Measurements from ENCODE around the gene SORCS2.

Gene SORCS2

GRCh38 chr4:7499661-7500060 lies 307.3 kb downstream of the SORCS2 start:
- POLR2A ChIA-PET (ENCODE audit: low non-redundant PET): no interaction called here
- H3K27ac ChIP-seq: no peak overlapping the region
- TF ChIP-seq, protein P1, sequence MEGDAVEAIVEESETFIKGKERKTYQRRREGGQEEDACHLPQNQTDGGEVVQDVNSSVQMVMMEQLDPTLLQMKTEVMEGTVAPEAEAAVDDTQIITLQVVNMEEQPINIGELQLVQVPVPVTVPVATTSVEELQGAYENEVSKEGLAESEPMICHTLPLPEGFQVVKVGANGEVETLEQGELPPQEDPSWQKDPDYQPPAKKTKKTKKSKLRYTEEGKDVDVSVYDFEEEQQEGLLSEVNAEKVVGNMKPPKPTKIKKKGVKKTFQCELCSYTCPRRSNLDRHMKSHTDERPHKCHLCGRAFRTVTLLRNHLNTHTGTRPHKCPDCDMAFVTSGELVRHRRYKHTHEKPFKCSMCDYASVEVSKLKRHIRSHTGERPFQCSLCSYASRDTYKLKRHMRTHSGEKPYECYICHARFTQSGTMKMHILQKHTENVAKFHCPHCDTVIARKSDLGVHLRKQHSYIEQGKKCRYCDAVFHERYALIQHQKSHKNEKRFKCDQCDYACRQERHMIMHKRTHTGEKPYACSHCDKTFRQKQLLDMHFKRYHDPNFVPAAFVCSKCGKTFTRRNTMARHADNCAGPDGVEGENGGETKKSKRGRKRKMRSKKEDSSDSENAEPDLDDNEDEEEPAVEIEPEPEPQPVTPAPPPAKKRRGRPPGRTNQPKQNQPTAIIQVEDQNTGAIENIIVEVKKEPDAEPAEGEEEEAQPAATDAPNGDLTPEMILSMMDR (conservative IDR thresholded peaks at IDR 0.05; ENCODE audit: low read depth): no peak
- CTCF ChIA-PET: no interaction called here
- no peak for DNase-seq (ENCODE audit: low spot score)

- ChIA-PET CTCF (no interaction called here), POLR2A (ENCODE audit: low non-redundant PET) (no interaction called here)
- no peak overlapping the region for H3K27ac ChIP-seq
- no peak for DNase-seq (ENCODE audit: low spot score)
- TF ChIP-seq, protein P1 (conservative IDR thresholded peaks at IDR 0.05; ENCODE audit: low read depth): no peak
These were observed 308.1 kb downstream of the SORCS2 start for GRCh38 chr4:7500404-7500803.

DNA sequence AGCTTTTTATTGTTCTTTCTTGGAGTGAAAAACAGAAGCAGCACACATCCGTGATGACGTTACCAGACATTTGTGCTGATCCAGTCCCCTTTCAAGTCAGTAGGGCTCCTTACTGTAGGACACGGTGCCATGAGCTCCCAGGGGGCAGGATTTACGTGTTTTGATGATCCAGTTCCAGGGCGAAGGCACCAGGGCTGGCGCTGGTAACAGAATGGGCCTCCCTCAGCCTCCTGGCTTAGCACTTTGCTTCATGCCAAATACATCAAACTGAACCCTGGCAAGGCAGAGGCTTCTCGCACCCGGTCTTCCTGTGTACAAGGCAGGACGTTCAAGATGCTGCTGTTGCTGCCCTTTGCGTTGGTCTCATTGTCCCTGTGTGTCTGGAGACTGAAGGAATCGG lies 309.0 kb downstream of the SORCS2 start:
- no peak for DNase-seq (ENCODE audit: low spot score)
- CTCF ChIA-PET: no interaction called here
- TF ChIP-seq, protein P1 (conservative IDR thresholded peaks at IDR 0.05; ENCODE audit: low read depth): no peak
- H3K27ac ChIP-seq: no peak overlapping the region
- POLR2A ChIA-PET (ENCODE audit: low non-redundant PET): no interaction called here

DNA sequence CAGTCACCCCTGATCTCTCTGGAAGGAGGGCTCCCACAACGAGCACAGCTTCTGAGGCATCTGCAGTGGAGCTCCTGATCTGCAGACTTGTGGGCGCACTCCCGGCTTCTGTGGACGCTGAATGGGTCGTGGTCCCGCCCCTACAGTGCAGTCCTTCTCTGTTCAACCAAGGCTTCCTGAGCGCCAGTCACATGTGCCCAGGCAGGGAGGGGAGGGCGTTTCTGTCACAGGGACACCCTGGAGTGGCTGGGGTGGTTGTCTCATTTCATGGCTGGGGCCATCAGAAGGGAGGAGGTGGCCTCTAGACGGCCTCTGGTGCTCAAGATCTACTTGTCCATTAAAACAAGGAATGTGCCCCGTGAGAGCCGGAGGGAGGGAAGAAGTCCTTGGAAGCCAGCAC lies 309.5 kb downstream of the SORCS2 start:
- H3K27ac ChIP-seq: no peak overlapping the region
- ChIA-PET POLR2A (ENCODE audit: low non-redundant PET) (no interaction called here), CTCF (no interaction called here)
- DNase-seq (ENCODE audit: low spot score): no peak
- TF ChIP-seq, protein P1 (conservative IDR thresholded peaks at IDR 0.05; ENCODE audit: low read depth): no peak

GRCh38 chr4:7503559-7504249 lies 311.4 kb downstream of the SORCS2 start:
- CTCF ChIA-PET: interaction anchor here (1.1 kb wide), 1 partner anchor 230 kb away, joined by 3 read pairs; no protein-coding TSS in a partner anchor
- TF ChIP-seq, protein P1 (conservative IDR thresholded peaks at IDR 0.05; ENCODE audit: low read depth): no peak
- POLR2A ChIA-PET (ENCODE audit: low non-redundant PET): no interaction called here
- no peak overlapping the region for H3K27ac ChIP-seq
- DNase-seq (ENCODE audit: low spot score): no peak

DNA sequence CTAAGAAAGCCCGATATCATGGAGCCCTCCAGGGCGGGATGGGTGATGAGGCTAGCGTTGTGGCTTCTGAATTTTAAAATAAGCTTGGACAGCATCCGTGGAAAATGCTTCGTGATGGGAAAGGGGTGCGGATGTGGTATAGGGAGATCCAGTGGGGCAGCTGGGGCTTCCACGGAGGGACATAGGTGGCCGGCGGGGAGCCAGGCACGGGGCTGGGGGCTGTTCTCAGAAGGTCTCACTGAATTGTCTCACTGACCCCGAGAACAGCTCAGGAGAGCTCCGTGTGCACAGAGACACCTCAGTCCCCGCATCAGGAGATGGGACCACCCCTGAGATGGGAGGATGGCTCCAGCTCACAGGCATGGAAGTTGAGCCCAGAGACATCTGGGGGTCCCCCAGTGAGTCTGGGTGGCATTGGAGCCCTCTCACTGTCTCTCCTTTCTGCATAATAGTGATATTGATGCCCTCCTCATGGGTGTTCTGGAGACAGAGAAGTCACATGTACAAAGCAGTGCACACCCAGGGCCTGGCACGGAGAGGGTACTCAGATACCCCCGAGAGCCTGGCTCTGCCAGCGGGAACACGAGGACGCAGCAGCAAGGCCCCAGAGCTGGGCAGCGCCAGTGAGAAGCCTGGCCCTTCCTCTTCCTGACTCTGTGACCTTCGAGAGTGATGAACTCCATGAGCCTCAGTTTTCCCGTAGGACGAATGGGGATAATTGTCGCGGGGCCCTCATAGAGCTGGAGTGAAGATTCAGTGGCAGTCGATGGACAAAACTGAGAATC lies 313.0 kb downstream of the SORCS2 start:
- H3K27ac ChIP-seq: no peak overlapping the region
- no peak for DNase-seq (ENCODE audit: low spot score)
- CTCF ChIA-PET: no interaction called here

More for the DNA sequence above, 313.0 kb downstream of the SORCS2 start:
- POLR2A ChIA-PET (ENCODE audit: low non-redundant PET): no interaction called here
- TF ChIP-seq, protein P1 (conservative IDR thresholded peaks at IDR 0.05; ENCODE audit: low read depth): no peak

Measured in RWPE1 (cell line).